Glutamatergic neuron (in vitro differentiated cells): ENCODE measurements around the gene MEAK7. TPM values are rescaled to one million over a fixed set of nuclear protein-coding genes. Genes with fewer than 3 reads are reported as not detected.

Experiments
- DNase-seq: peaks from one replicate; pipeline ENCODE4 v3.0.0; 2022
- H3K27ac Mint-ChIP-seq: one replicate; pipeline ENCODE4 v1.8.0; 2020; ENCODE audit warnings: mild to moderate bottlenecking, mixed read lengths, inconsistent platforms; ENCODE audit not compliant: unreplicated experiment
- H3K27me3 Mint-ChIP-seq: one replicate; pipeline ENCODE4 v1.8.0; 2020; ENCODE audit warnings: mild to moderate bottlenecking, moderate library complexity, mixed read lengths, inconsistent platforms; ENCODE audit not compliant: unreplicated experiment
- H3K36me3 Mint-ChIP-seq: one replicate; pipeline ENCODE4 v1.8.0; 2020; ENCODE audit warnings: mild to moderate bottlenecking, mixed read lengths, inconsistent platforms; ENCODE audit not compliant: unreplicated experiment
- H3K4me1 Mint-ChIP-seq: one replicate; pipeline ENCODE4 v1.8.0; 2020; ENCODE audit warnings: mild to moderate bottlenecking, low read depth, mixed read lengths, inconsistent platforms; ENCODE audit not compliant: unreplicated experiment
- H3K4me3 Mint-ChIP-seq: one replicate; pipeline ENCODE4 v1.8.0; 2020; ENCODE audit warnings: mild to moderate bottlenecking, mixed read lengths, inconsistent platforms; ENCODE audit not compliant: unreplicated experiment
- H3K9me3 Mint-ChIP-seq: one replicate; pipeline ENCODE4 v1.8.0; 2020; ENCODE audit warnings: mild to moderate bottlenecking, moderate library complexity, mixed read lengths, inconsistent platforms; ENCODE audit not compliant: unreplicated experiment
- total RNA-seq: library from RNA; stranded (reverse); fragmentation: NEBNext Ultra II Directional; extraction: Animal tissue kit (Norgen Biotek cat#: 25700); gene quantifications from one replicate; pipeline ENCODE4 v1.2.1, GENCODE V29; 2021; ENCODE audit not compliant: unreplicated experiment
- TF ChIP-seq, protein P1 (sequence below): fragments of 200-600 bp; sonication (generic); IDR thresholded peaks from one replicate; pipeline ENCODE4 v1.5.0; 2021; ENCODE audit not compliant: partially characterized antibody, unreplicated experiment

Gene MEAK7
- total RNA-seq, 1 donor from 2014 or later, result 44.8 TPM

DNA sequence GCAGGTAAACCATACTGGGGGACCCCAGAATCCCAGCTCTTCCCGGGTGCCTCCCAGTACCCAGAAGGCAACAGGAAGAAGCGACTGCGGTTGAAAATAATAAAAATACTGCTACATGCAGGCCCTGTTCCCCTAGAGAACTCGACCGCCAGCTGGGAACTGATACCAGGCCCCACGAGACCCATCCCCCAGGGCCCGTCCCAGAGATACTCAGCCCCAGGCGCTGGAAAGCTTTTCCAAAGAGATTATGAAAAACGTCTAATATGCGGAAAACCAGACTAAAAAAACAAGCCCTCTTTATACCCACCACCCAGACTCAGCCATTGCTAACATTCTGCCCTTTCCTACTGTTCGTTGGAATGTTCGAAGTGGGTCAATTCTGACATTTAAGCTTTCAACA, 12.9 kb upstream of the MEAK7 start:
- Mint-ChIP-seq H3K27ac (no peak overlapping the region), H3K9me3 (peaks cover 4% of the 10 kb centered on the region), H3K27me3 (peaks cover 6% of the 10 kb centered on the region), H3K36me3 (no peaks in the 10 kb centered on the region), H3K4me1 (peaks cover 16% of the 10 kb centered on the region), H3K4me3 (no peak overlapping the region)
- no peak for DNase-seq
- TF ChIP-seq, protein P1, sequence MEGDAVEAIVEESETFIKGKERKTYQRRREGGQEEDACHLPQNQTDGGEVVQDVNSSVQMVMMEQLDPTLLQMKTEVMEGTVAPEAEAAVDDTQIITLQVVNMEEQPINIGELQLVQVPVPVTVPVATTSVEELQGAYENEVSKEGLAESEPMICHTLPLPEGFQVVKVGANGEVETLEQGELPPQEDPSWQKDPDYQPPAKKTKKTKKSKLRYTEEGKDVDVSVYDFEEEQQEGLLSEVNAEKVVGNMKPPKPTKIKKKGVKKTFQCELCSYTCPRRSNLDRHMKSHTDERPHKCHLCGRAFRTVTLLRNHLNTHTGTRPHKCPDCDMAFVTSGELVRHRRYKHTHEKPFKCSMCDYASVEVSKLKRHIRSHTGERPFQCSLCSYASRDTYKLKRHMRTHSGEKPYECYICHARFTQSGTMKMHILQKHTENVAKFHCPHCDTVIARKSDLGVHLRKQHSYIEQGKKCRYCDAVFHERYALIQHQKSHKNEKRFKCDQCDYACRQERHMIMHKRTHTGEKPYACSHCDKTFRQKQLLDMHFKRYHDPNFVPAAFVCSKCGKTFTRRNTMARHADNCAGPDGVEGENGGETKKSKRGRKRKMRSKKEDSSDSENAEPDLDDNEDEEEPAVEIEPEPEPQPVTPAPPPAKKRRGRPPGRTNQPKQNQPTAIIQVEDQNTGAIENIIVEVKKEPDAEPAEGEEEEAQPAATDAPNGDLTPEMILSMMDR, result no peak

DNA sequence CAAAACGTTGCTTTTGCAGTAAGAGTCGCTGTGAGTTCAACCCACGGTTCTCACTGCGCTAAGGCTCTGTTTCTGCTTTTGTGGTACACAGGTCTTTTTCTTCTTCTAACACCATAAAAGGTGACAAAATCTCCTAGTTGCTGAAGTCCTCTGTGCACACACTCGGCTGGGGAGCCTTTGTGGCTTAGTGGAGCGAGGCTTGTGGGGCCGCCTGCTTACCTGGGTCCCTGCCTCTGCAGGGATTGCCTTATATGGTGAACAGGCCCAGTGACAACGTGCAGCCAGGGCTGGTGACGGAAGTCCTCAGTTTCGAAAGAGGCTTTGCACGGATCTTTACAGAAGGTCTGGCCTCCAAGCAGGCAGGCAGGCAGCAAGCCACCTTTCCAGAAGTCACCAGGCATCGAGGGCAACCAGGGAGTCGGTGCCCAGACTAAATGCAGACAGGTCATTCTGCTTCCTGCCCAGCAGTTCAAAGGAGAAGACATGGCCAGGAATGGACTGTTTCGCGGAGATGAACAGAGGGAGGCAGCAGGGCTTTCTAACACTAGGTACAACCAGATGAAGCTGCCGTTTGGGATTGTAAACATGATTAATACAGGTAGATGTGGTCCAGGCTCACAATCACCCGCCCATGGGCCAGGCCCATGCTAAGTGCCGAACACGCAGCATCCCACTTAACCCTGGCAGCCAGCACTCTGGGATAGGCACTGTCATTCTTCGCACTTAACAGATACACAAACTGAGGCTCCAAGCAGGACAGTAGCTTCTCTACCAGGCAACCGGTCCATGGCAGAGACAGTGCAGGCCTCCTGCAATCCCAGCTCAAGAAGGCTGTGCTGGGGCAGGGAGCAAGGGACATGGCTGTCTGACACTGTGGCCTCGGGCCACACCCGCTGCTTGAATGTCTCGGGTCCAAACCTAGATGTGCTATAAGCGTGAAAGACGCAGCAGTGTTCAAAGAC, 10.7 kb upstream of the MEAK7 start:
- no peak for DNase-seq
- H3K27ac Mint-ChIP-seq, result no peak overlapping the region
- H3K9me3 Mint-ChIP-seq, result peaks cover 1% of the 10 kb centered on the region
- H3K4me3 Mint-ChIP-seq, result no peak overlapping the region
- no peaks in the 10 kb centered on the region for H3K36me3 Mint-ChIP-seq
- TF ChIP-seq, protein P1, result no peak
- H3K27me3 Mint-ChIP-seq, result peaks cover 6% of the 10 kb centered on the region
- peaks cover 20% of the 10 kb centered on the region for H3K4me1 Mint-ChIP-seq

DNA sequence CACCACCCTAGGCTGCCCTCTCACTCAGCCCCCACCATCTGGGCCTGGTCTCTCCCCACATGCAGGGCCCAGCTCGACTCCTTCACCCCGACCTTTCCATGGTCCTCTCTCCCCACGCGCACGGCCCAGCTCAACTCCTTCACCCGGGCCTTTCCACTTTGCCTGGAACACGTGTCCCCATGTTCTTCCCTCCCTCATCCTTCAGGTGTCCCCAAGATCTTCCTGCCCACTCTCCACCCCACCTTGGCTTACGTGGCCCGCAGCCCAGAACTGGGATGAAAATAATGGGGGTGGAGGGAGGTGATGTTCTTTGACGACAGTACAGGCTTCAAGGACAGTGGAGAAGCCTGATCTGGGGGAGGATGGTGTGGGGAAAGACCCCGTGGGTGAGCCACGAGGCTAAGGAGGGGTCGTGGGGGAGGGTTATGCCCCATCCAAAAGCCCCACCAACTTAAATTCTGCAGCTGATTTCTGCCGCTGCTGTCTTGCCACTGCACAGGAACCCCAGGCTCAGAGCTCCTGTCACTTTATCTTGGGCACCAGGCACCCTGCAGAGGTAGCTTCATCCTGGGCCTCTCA, 9.9 kb upstream of the MEAK7 start:
- Mint-ChIP-seq H3K4me3 (no peak overlapping the region), H3K27ac (peak overlapping the region; percentile 55), H3K36me3 (no peaks in the 10 kb centered on the region), H3K4me1 (peaks cover 17% of the 10 kb centered on the region), H3K27me3 (peaks cover 5% of the 10 kb centered on the region), H3K9me3 (peaks cover 1% of the 10 kb centered on the region)
- no peak for DNase-seq
- TF ChIP-seq, protein P1, result no peak

GRCh38 chr16:84513666-84514065, 9.2 kb upstream of the MEAK7 start:
- TF ChIP-seq, protein P1, result no peak
- DNase-seq, result no peak
- Mint-ChIP-seq H3K4me1 (peaks cover 23% of the 10 kb centered on the region), H3K4me3 (no peak overlapping the region), H3K27me3 (peaks cover 4% of the 10 kb centered on the region), H3K27ac (no peak overlapping the region), H3K9me3 (peaks cover 1% of the 10 kb centered on the region), H3K36me3 (no peaks in the 10 kb centered on the region)

DNA sequence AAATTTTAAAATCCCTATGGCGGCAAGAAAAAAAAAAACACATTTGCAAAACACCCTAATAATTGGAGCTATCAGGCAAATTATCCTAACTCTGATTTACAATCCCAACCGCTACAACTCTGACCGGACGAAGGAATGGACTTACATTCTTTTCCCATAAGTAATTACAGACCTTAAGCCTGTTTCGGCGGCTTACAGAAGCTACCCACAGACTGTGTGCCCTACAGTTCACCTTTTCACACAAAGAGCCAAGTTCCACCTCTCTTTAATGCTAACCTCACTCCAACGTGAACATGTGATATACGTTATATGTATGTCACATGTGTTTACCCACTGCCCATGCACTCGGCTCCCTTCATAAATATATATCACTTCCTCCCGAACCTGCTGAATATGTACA, 8.7 kb upstream of the MEAK7 start:
- Mint-ChIP-seq H3K36me3 (no peaks in the 10 kb centered on the region), H3K4me1 (peaks cover 25% of the 10 kb centered on the region), H3K9me3 (peaks cover 1% of the 10 kb centered on the region), H3K27ac (no peak overlapping the region), H3K4me3 (no peak overlapping the region), H3K27me3 (peaks cover 3% of the 10 kb centered on the region)
- DNase-seq, result no peak
- TF ChIP-seq, protein P1, result no peak
